Lung (tissue), 12 donors: ENCODE measurements around the gene CXCL16. TPM values are rescaled to one million over a fixed set of nuclear protein-coding genes. Genes with fewer than 3 reads are reported as not detected.
A peak's percentile ranks its signal among the peaks of the same experiment; 100 is the strongest.

ENCODE experiments used
- ATAC-seq: fragments of 200-7000 bp; cut with Tn5 transposase; one replicate; pipeline ENCODE4 v1.9.1; 2020; ENCODE audit warnings: moderate number of reproducible peaks; ENCODE audit not compliant: insufficient read depth, low FRiP score
- DNase-seq, 3 donors: peaks; one replicate each; pipeline ENCODE4 v3.0.0-alpha.2; 2013 to 2017
- H3K27ac ChIP-seq, 2 donors: one replicate each; pipeline ENCODE4 v1.5.1; 2013; ENCODE audit warnings: mild to moderate bottlenecking in 2 of 2, moderate library complexity in 2 of 2, control low read depth in 1 of 2, inconsistent platforms in 1 of 2, low read depth in 1 of 2, low read length in 1 of 2
- H3K27me3 ChIP-seq, 3 donors: one replicate each; pipeline ENCODE4 v1.5.1; 2013; ENCODE audit warnings: low read length in 2 of 3; ENCODE audit not compliant: control insufficient read depth in 3 of 3, insufficient read depth in 3 of 3
- H3K36me3 ChIP-seq, 4 donors: one replicate each; pipeline ENCODE4 v1.5.1; 2013; ENCODE audit warnings: low read length in 4 of 4, mild to moderate bottlenecking in 1 of 4, moderate library complexity in 1 of 4; ENCODE audit not compliant: control insufficient read depth in 4 of 4, insufficient read depth in 4 of 4
- H3K4me1 ChIP-seq, 5 donors: one replicate each; pipeline ENCODE4 v1.5.1; 2013; ENCODE audit warnings: low read length in 5 of 5, mild to moderate bottlenecking in 2 of 5, moderate library complexity in 1 of 5; ENCODE audit not compliant: control insufficient read depth in 5 of 5, insufficient read depth in 5 of 5
- H3K4me3 ChIP-seq: one replicate; pipeline ENCODE4 v1.5.1; 2013; ENCODE audit warnings: mild to moderate bottlenecking, control low read depth, moderate library complexity
- H3K9ac ChIP-seq, 2 donors: one replicate each; pipeline ENCODE4 v1.5.1; 2013; ENCODE audit warnings: low read length in 2 of 2, control low read depth in 1 of 2; ENCODE audit not compliant: insufficient read depth in 1 of 2
- H3K9me3 ChIP-seq, 4 donors: one replicate each; pipeline ENCODE4 v1.5.1; 2013; ENCODE audit warnings: low read length in 3 of 4, mild to moderate bottlenecking in 1 of 4, moderate library complexity in 1 of 4; ENCODE audit not compliant: control insufficient read depth in 4 of 4, insufficient read depth in 3 of 4
- CTCF ChIP-seq: IDR thresholded peaks from 2 replicates; pipeline ENCODE4 v1.5.1; 2012; ENCODE audit warnings: mild to moderate bottlenecking; ENCODE audit errors: control extremely low read depth, extremely low read depth
- WGBS, 2 donors: extraction: QIAGEN DNeasy Blood & Tissue Kit; methylation state at CpG; one replicate each; pipeline ENCODE4 v1.1.7; 2013; 5-methylcytosine and 5-hydroxymethylcytosine counted together
- polyA plus RNA-seq, 2 donors: library from polyadenylated mRNA; stranded (reverse); fragments of 200-250 nt; gene quantifications; one replicate each; pipeline ENCODE4 v1.2.1, GENCODE V29; 2013
- total RNA-seq, 2 donors: library from RNA; depleted of rRNA in 1 of 2; stranded (reverse); fragments of >200 nt in 1 of 2; gene quantifications; one replicate each; pipeline ENCODE4 v1.2.1, GENCODE V29; 2014 to 2021
- donor health status: control.
- donor health status: control.
- donor health status: Bipolar disorder and iron deficiency.
- donor health status: healthy.
- donor health status: DM: yes; HTN: yes; CAD: no.

CXCL16 gene
- total and polyA plus RNA-seq, 4 donors: 32.7 to 252 (median 111) TPM

- peak in 2 of 3 donors; percentile 26 to 39 for DNase-seq
- peak overlapping the region in 1 of 2 donors; percentile 81 for H3K27ac ChIP-seq
- peaks cover 0 to 18% (median 17%) of the 10 kb centered on the region in 3 donors for H3K27me3 ChIP-seq
- H3K9me3 ChIP-seq: no peaks in the 10 kb centered on the region
- H3K4me1 ChIP-seq: peaks cover 0 to 13% (median 2%) of the 10 kb centered on the region in 5 donors
- TF ChIP-seq CTCF: no peak
- 10 to 14% methylated on average over 41 of the region's 41 CpGs for WGBS, 2 donors
- ATAC-seq: peak; percentile 14
- peak overlapping the region; percentile 72 for H3K4me3 ChIP-seq
- H3K36me3 ChIP-seq: peaks cover 0 to 10% (median 0%) of the 10 kb centered on the region in 4 donors
- H3K9ac ChIP-seq: no peak overlapping the region
Measured at GRCh38 chr17:4738136-4739121, 1.3 kb downstream of the CXCL16 start.

- Histone ChIP-seq H3K9me3 (no peaks in the 10 kb centered on the region), H3K36me3 (peaks cover 0 to 16% (median 0%) of the 10 kb centered on the region in 4 donors), H3K4me3 (no peak overlapping the region), H3K4me1 (peaks cover 0 to 18% (median 2%) of the 10 kb centered on the region in 5 donors), H3K9ac (no peak overlapping the region), H3K27ac (peak overlapping the region in 1 of 2 donors; percentile 4), H3K27me3 (peaks cover 0 to 18% (median 17%) of the 10 kb centered on the region in 3 donors)
- WGBS, 2 donors: 40 to 51% methylated on average over 9 of the region's 9 CpGs
- ATAC-seq: no peak
- peak in 1 of 3 donors; percentile 10 for DNase-seq
- no peak for TF ChIP-seq CTCF
Measured at GRCh38 chr17:4735876-4736651, 3.7 kb downstream of the CXCL16 start.

GRCh38 chr17:4734857-4735475 lies 4.8 kb downstream of the CXCL16 start:
- H3K9ac ChIP-seq: no peak overlapping the region
- TF ChIP-seq CTCF: no peak

More at GRCh38 chr17:4734857-4735475, 4.8 kb downstream of the CXCL16 start:
- Histone ChIP-seq H3K4me1 (peaks cover 0 to 22% (median 6%) of the 10 kb centered on the region in 5 donors), H3K27ac (no peak overlapping the region), H3K27me3 (peaks cover 0 to 14% (median 13%) of the 10 kb centered on the region in 3 donors), H3K9me3 (no peaks in the 10 kb centered on the region), H3K36me3 (peaks cover 0 to 16% (median 0%) of the 10 kb centered on the region in 4 donors), H3K4me3 (no peak overlapping the region)
- ATAC-seq (no peak), DNase-seq (no peak)
- WGBS, 2 donors: 89 to 93% methylated on average over 7 to 8 of the region's 8 CpGs
